GM06990 (cell line): ENCODE data around the gene NPAS2.

Experiments used
- DNase-seq: peaks from one replicate; pipeline ENCODE4 v3.0.0-alpha.2; 2011; ENCODE audit not compliant: insufficient read length; ENCODE audit errors: extremely low read depth
- H3K27me3 ChIP-seq: replicated peaks from 2 replicates; pipeline ENCODE4 v1.6.0; 2011; ENCODE audit warnings: low read length; ENCODE audit not compliant: control insufficient read depth, insufficient read depth
- H3K36me3 ChIP-seq: 2 replicates; pipeline ENCODE4 v1.5.1; 2011; ENCODE audit warnings: low read length; ENCODE audit not compliant: control insufficient read depth, insufficient read depth
- H3K4me3 ChIP-seq: replicated peaks from 2 replicates; pipeline ENCODE4 v1.5.1; 2011; ENCODE audit warnings: low read depth, mild to moderate bottlenecking, control low read depth, low read length
- CTCF ChIP-seq: IDR thresholded peaks from 2 replicates; pipeline ENCODE4 v1.5.1; 2011; ENCODE audit warnings: low read length, control low read depth, mild to moderate bottlenecking, inconsistent platforms; ENCODE audit not compliant: insufficient read depth, poor library complexity, severe bottlenecking

Gene NPAS2

GRCh38 chr2:100821911-100822265, 1.9 kb downstream of the NPAS2 start:
- TF ChIP-seq CTCF = no peak
- no peak overlapping the region for H3K4me3 ChIP-seq
- no peaks in the 10 kb centered on the region for H3K36me3 ChIP-seq
- no peaks in the 10 kb centered on the region; the same call in 1 of the 2 replicates for H3K27me3 ChIP-seq
- no peak for DNase-seq

- H3K4me3 ChIP-seq = no peak overlapping the region
- H3K27me3 ChIP-seq = no peaks in the 10 kb centered on the region; the same call in 1 of the 2 replicates
- TF ChIP-seq CTCF = no peak
- DNase-seq = no peak
- H3K36me3 ChIP-seq = no peaks in the 10 kb centered on the region
Measured at GRCh38 chr2:100822587-100823248, 2.8 kb downstream of the NPAS2 start.

GRCh38 chr2:100823665-100824438, 3.9 kb downstream of the NPAS2 start:
- no peak for DNase-seq
- TF ChIP-seq CTCF = no peak
- no peak overlapping the region for H3K4me3 ChIP-seq
- H3K27me3 ChIP-seq = no peaks in the 10 kb centered on the region
- no peaks in the 10 kb centered on the region for H3K36me3 ChIP-seq

- Histone ChIP-seq H3K27me3 (no peaks in the 10 kb centered on the region), H3K36me3 (no peaks in the 10 kb centered on the region), H3K4me3 (no peak overlapping the region)
- TF ChIP-seq CTCF = no peak
- DNase-seq = no peak
Measured at GRCh38 chr2:100824842-100825241, 4.9 kb downstream of the NPAS2 start.

GRCh38 chr2:100826494-100826893, 6.6 kb downstream of the NPAS2 start:
- no peak for TF ChIP-seq CTCF
- Histone ChIP-seq H3K27me3 (no peaks in the 10 kb centered on the region; the same call in 1 of the 2 replicates), H3K36me3 (no peaks in the 10 kb centered on the region), H3K4me3 (no peak overlapping the region)
- DNase-seq = no peak
